Prostate gland (tissue), 2 donors: ENCODE data around the gene ARHGAP6. TPM values are rescaled to one million over a fixed set of nuclear protein-coding genes. Genes with fewer than 3 reads are reported as not detected.

Experiments
- DNase-seq: peaks from one replicate; pipeline ENCODE4 v3.0.0-alpha.2; 2019; ENCODE audit warnings: low spot score
- H3K27ac ChIP-seq, 2 donors: fragments of 200-600 bp; sonication (generic); 2 replicates each; pipeline ENCODE4 v1.5.1; 2017 to 2019
- H3K27me3 ChIP-seq: fragments of 200-600 bp; sonication (generic); replicated peaks from 2 replicates; pipeline ENCODE4 v1.5.1; 2019; ENCODE audit not compliant: insufficient read depth
- H3K36me3 ChIP-seq, 2 donors: fragments of 200-600 bp; sonication (generic); 1 replicate in 1 of 2; 2 replicates in 1 of 2; pipeline versions ENCODE4 v1.5.1 to v1.8.1; 2017 to 2019
- H3K4me1 ChIP-seq: fragments of 200-600 bp; sonication (generic); replicated peaks from 2 replicates; pipeline ENCODE4 v1.5.1; 2019
- H3K4me3 ChIP-seq, 2 donors: fragments of 200-600 bp; sonication (generic); 2 replicates each; pipeline ENCODE4 v1.5.1; 2017 to 2019
- H3K9me3 ChIP-seq: fragments of 200-600 bp; sonication (generic); 2 replicates; pipeline ENCODE4 v1.5.1; 2017
- POLR2A ChIP-seq: fragments of 450-650 bp; IDR thresholded peaks from one replicate; pipeline ENCODE4 v1.6.1; 2016; ENCODE audit warnings: antibody characterized with exemption, mild to moderate bottlenecking
- POLR2AphosphoS5 ChIP-seq: sonication (generic); formaldehyde crosslinking; IDR thresholded peaks from one replicate; pipeline ENCODE4 v1.6.1; 2017; ENCODE audit warnings: antibody characterized with exemption
- WGBS: methylation state at CpG from one replicate; pipeline ENCODE4 v1.1.5; 2018; 5-methylcytosine and 5-hydroxymethylcytosine counted together
- intact Hi-C: fragments of 100-400 bp; cut with DNase I; formaldehyde crosslinking; loops from one replicate; pipeline ENCODE4 v1.14.2; 2022
- total RNA-seq, 2 donors: library from RNA; depleted of rRNA; stranded (reverse); fragments of >200 nt; gene quantifications; one replicate each; pipeline ENCODE4 v1.1.0, GENCODE V29; 2016
- TF ChIP-seq, protein P1 (sequence below), 4 experiments: fragments of 200-600 bp in 2 of 4; fragments of 450-650 bp in 2 of 4; sonication (generic) in 2 of 4; IDR thresholded peaks; 1 replicate in 3 of 4; 2 replicates in 1 of 4; pipeline ENCODE4 v1.5.1; 2016 to 2019; ENCODE audit warnings: antibody characterized with exemption in 4 of 4, mild to moderate bottlenecking in 2 of 4, moderate library complexity in 2 of 4

The ARHGAP6 gene
- total RNA-seq, 2 donors from 2014 or later, result 72.6 to 73.7 TPM

- Histone ChIP-seq H3K9me3 (no peaks in the 10 kb centered on the region), H3K4me3 (no peak overlapping the region), H3K27me3 (no peaks in the 10 kb centered on the region), H3K36me3 (no peaks in the 10 kb centered on the region), H3K27ac (no peak overlapping the region), H3K4me1 (no peaks in the 10 kb centered on the region)
- DNase-seq, result no peak
- 65% methylated on average over 5 of the region's 5 CpGs for WGBS
- no peak for TF ChIP-seq POLR2A
- TF ChIP-seq, protein P1, sequence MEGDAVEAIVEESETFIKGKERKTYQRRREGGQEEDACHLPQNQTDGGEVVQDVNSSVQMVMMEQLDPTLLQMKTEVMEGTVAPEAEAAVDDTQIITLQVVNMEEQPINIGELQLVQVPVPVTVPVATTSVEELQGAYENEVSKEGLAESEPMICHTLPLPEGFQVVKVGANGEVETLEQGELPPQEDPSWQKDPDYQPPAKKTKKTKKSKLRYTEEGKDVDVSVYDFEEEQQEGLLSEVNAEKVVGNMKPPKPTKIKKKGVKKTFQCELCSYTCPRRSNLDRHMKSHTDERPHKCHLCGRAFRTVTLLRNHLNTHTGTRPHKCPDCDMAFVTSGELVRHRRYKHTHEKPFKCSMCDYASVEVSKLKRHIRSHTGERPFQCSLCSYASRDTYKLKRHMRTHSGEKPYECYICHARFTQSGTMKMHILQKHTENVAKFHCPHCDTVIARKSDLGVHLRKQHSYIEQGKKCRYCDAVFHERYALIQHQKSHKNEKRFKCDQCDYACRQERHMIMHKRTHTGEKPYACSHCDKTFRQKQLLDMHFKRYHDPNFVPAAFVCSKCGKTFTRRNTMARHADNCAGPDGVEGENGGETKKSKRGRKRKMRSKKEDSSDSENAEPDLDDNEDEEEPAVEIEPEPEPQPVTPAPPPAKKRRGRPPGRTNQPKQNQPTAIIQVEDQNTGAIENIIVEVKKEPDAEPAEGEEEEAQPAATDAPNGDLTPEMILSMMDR (IDR thresholded peaks at IDR 0.05), result no peak
- TF ChIP-seq POLR2AphosphoS5, result no peak
- intact Hi-C loops, result loop anchor here (2.0 to 10.0 kb wide), 2 partner anchors 129 to 189 kb away; partner anchors contain the start of gene ARHGAP6
Observed at GRCh38 chrX:11535156-11535919, 130.4 kb downstream of the ARHGAP6 start.

DNA sequence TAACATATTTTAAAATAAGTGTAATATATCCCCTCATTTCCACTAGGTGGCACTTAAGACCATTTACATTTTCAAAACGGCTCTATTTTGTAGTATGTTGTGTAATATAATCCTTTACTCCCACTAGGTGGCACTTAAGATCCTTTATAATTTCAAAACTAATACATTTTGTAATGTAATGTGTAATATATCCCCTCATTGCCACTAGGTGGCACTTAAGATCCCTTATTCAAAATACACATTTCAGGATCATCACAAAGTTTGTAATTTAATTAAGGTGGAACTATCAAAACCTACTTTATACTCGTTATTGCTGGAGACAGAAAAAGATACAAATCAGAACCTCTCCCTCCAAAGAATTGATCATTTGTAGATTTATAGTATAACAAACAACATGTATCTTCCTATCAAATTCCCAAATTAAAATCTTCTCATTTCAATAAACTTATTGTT, 132.5 kb downstream of the ARHGAP6 start:
- H3K9me3 ChIP-seq, result no peaks in the 10 kb centered on the region
- 0% methylated on average over 2 of the region's 2 CpGs for WGBS
- no peak overlapping the region for H3K4me3 ChIP-seq
- intact Hi-C loops, result loop anchor here (5.0 to 10.0 kb wide), 2 partner anchors 132 to 234 kb away; partner anchors contain the start of gene ARHGAP6
- H3K27me3 ChIP-seq, result no peaks in the 10 kb centered on the region
- H3K36me3 ChIP-seq, result no peaks in the 10 kb centered on the region
- no peaks in the 10 kb centered on the region for H3K4me1 ChIP-seq
- no peak overlapping the region for H3K27ac ChIP-seq
- peak; percentile 5 for DNase-seq
- TF ChIP-seq, protein P1 (IDR thresholded peaks at IDR 0.05), result peak; percentile 34 to 96 (median 92)
- TF ChIP-seq POLR2A (no peak), POLR2AphosphoS5 (peak; percentile 13)

- no peaks in the 10 kb centered on the region for H3K4me1 ChIP-seq
- H3K27ac ChIP-seq, result no peak overlapping the region
- TF ChIP-seq, protein P1 (IDR thresholded peaks at IDR 0.05), result no peak
- no peak for TF ChIP-seq POLR2AphosphoS5
- intact Hi-C loops, result loop anchor here (5.0 to 10.0 kb wide), 2 partner anchors 132 to 235 kb away; partner anchors contain the start of gene ARHGAP6
- no peaks in the 10 kb centered on the region for H3K9me3 ChIP-seq
- H3K36me3 ChIP-seq, result no peaks in the 10 kb centered on the region
- no peaks in the 10 kb centered on the region for H3K27me3 ChIP-seq
- H3K4me3 ChIP-seq, result no peak overlapping the region
- DNase-seq, result no peak
Observed at GRCh38 chrX:11532291-11533078, 133.2 kb downstream of the ARHGAP6 start.

GRCh38 chrX:11531226-11531625, 134.5 kb downstream of the ARHGAP6 start:
- no peaks in the 10 kb centered on the region for H3K9me3 ChIP-seq
- no peaks in the 10 kb centered on the region for H3K4me1 ChIP-seq
- H3K4me3 ChIP-seq, result no peak overlapping the region
- H3K36me3 ChIP-seq, result no peaks in the 10 kb centered on the region
- no peaks in the 10 kb centered on the region for H3K27me3 ChIP-seq
- peak; percentile 4 for DNase-seq
- H3K27ac ChIP-seq, result no peak overlapping the region
- intact Hi-C loops, result loop anchor here (5.0 to 10.0 kb wide), 2 partner anchors 134 to 236 kb away; partner anchors contain the start of gene ARHGAP6
- TF ChIP-seq, protein P1 (IDR thresholded peaks at IDR 0.05), result peak in 2 of 4 experiments; percentile 39 to 59
- no peak for TF ChIP-seq POLR2A
- 32% methylated on average over 1 of the region's 1 CpG for WGBS
